Subcutaneous abdominal adipose tissue (tissue), 5 donors: ENCODE data around the gene LPP.

ENCODE experiments used
- H3K27ac ChIP-seq: one replicate; pipeline ENCODE4 v1.7.0; 2013; ENCODE audit warnings: low read depth, mild to moderate bottlenecking, inconsistent platforms, low read length, moderate library complexity
- H3K27me3 ChIP-seq, 5 donors: one replicate each; pipeline ENCODE4 v1.7.0; 2013; ENCODE audit warnings: low read length in 5 of 5, inconsistent platforms in 1 of 5; ENCODE audit not compliant: control insufficient read depth in 5 of 5, insufficient read depth in 4 of 5
- H3K36me3 ChIP-seq, 5 donors: one replicate each; pipeline ENCODE4 v1.7.0; 2013; ENCODE audit warnings: low read length in 5 of 5; ENCODE audit not compliant: control insufficient read depth in 5 of 5, insufficient read depth in 5 of 5
- H3K4me1 ChIP-seq, 5 donors: one replicate each; pipeline ENCODE4 v1.7.0; 2013; ENCODE audit warnings: low read length in 5 of 5, mild to moderate bottlenecking in 3 of 5, moderate library complexity in 1 of 5; ENCODE audit not compliant: control insufficient read depth in 5 of 5, insufficient read depth in 5 of 5
- H3K4me3 ChIP-seq, 5 donors: one replicate each; pipeline ENCODE4 v1.7.0; 2013; ENCODE audit warnings: low read length in 5 of 5, low read depth in 1 of 5
- H3K9ac ChIP-seq, 5 donors: one replicate each; pipeline ENCODE4 v1.7.0; 2013; ENCODE audit warnings: low read length in 5 of 5, mild to moderate bottlenecking in 4 of 5, moderate library complexity in 3 of 5
- H3K9me3 ChIP-seq, 5 donors: one replicate each; pipeline ENCODE4 v1.7.0; 2013; ENCODE audit warnings: low read length in 5 of 5; ENCODE audit not compliant: control insufficient read depth in 5 of 5
- donor health status: healthy.
- donor health status: healthy.
- donor health status: healthy.
- donor health status: healthy.
- donor health status: healthy.

The LPP gene

DNA sequence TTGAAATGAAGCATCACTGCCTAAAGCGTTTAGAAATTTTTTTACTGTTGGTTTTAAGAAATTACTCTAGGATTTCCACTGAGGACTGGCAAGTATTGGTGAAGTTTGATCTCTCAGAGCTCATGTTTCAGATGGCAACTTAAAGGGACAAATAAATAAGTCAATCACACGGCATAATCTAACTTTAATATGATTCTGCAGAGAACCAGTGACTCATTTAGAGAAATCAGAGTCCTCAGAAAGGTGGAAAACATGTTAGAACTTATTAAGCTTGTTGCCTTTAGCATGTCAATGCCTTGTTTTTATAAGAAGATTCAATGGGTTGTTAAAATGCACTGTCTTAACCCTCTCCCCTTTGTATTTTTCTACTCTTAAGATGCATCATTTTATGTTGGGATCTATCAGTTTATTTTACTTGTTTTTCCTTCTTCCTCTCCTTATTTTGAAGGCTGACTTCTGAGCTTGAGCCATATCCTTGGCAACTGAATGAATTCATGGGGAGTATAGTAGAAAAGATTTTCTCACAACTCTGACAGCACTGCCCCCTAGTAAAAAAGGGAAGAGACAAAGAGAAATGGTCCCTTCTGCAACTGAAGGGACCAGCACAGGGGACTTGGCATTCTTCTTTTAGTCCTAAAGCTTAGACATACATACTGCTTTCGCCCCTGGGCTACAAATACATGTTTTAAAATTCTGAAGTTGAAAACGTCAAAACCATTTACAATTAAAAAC, 431.2 kb downstream of the LPP start:
- Histone ChIP-seq H3K4me1 (peaks cover 0 to 24% (median 19%) of the 10 kb centered on the region in 5 donors), H3K27ac (no peak overlapping the region), H3K9me3 (no peaks in the 10 kb centered on the region), H3K36me3 (no peaks in the 10 kb centered on the region), H3K9ac (peak overlapping the region in 1 of 5 donors; percentile 35), H3K27me3 (no peaks in the 10 kb centered on the region), H3K4me3 (no peak overlapping the region)

DNA sequence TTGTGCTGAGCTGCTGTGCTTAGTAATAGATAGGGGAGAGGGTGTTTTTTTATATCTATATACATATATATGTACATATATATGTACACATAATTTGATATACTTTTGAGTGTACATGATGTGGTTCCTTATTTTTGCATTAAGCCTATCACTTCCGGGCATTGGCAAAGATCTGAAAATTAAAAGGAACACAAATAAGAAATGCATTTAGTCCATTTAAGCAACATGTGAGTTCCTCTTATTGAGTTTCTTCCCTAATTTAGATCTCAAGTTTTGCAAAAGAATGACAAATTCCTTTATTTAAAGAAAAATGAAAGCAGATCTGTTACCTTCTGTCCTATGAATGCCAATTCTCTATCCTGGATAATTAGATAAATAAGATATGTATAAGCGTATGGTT, 435.1 kb downstream of the LPP start:
- Histone ChIP-seq H3K4me3 (no peak overlapping the region), H3K27ac (no peak overlapping the region)

DNA sequence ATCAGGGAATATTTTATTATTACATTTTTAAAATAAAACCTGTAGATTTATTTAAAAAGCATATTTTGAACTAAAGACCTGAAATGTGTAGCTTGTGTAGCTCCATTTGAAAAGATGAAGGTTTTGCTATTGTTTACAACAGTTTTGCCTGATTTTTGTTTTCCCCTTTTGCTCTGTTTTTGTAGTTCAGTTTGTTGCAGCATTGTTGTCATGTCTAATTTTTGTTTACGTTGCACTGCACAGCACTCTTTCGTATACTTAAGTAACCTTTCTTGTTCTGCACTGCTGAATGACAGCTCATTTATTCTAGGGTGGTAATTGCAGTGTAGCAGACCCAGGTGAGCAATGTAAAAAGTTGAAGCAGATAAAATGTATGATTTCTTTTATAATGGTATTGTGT, 435.8 kb downstream of the LPP start:
- no peaks in the 10 kb centered on the region for H3K27me3 ChIP-seq
- peaks cover 0 to 18% (median 14%) of the 10 kb centered on the region in 5 donors for H3K4me1 ChIP-seq
- H3K9ac ChIP-seq: no peak overlapping the region
- no peak overlapping the region for H3K27ac ChIP-seq
- H3K9me3 ChIP-seq: no peaks in the 10 kb centered on the region
- H3K4me3 ChIP-seq: no peak overlapping the region
- H3K36me3 ChIP-seq: no peaks in the 10 kb centered on the region

More for the DNA sequence above, 435.1 kb downstream of the LPP start:
- Histone ChIP-seq H3K9ac (no peak overlapping the region), H3K27me3 (no peaks in the 10 kb centered on the region), H3K9me3 (no peaks in the 10 kb centered on the region), H3K4me1 (peaks cover 0 to 22% (median 14%) of the 10 kb centered on the region in 5 donors), H3K36me3 (no peaks in the 10 kb centered on the region)

DNA sequence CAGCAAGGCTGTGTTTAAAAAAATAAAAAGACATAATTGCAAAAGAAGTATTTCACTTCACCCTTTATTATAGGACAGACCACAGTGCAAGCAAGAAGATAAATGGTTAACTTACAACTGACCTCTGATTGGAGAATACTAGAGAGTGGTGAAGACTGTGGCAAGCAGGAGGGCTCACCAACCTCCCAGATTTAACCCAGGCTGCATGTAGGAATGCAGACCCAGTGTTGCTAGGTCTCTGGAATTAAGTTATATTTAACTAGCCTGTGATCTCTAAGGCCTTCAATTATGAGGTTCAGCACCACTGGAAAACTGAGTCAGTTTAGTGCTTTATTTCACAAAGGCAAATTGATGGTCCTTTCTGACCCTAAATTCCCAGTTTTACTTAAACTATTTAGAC, 436.6 kb downstream of the LPP start:
- Histone ChIP-seq H3K36me3 (no peaks in the 10 kb centered on the region), H3K9me3 (no peaks in the 10 kb centered on the region), H3K27me3 (no peaks in the 10 kb centered on the region), H3K27ac (no peak overlapping the region), H3K4me1 (peaks cover 0 to 13% (median 9%) of the 10 kb centered on the region in 5 donors), H3K4me3 (no peak overlapping the region), H3K9ac (no peak overlapping the region)

DNA sequence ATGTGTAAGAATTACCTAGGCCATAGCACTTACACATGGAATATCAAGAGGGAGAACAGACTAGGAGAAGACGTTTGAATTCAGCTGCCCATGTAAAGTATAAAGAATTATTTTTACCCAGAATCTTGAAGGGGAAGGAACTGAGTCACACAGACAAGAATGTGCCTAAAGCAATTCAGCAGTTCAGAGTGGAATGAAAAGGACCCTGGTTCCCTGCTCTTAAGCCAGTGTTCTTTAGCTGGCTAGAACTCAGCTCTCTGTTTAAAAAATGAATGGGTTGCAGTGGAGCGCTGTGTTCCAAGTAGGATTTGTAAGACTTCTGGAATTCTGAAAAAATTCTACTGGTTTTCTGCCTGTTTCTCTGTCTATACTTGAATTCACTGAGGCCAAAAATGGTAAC, 440.2 kb downstream of the LPP start:
- Histone ChIP-seq H3K4me1 (peaks cover 0 to 12% (median 9%) of the 10 kb centered on the region in 5 donors), H3K36me3 (no peaks in the 10 kb centered on the region), H3K9me3 (no peaks in the 10 kb centered on the region), H3K9ac (no peak overlapping the region), H3K27ac (peak overlapping the region; percentile 4), H3K4me3 (no peak overlapping the region), H3K27me3 (no peaks in the 10 kb centered on the region)

DNA sequence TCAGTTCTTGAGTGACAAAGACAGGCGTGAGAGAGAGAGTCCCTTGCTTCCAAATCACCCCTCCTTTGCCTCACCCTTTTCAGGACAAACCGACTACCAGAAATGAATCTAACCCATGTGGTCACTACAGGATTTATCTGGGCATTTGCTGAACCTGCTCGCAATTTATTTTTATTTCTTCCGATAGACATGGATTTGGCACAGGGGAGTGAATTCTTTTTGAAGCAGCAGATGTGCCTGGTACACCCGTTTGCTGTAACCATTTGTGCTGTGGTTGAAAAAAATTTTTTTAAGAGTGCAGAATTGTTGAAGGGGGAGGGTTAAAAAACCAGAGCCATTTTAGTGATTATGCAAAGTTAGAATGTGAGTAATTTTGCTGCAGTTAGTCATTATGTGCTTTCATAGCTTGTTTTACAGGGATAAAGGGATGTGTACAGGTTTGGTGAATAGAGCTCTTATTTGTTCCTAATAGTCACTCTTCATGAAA, 442.0 kb downstream of the LPP start:
- H3K4me1 ChIP-seq: peaks cover 0 to 9% (median 9%) of the 10 kb centered on the region in 5 donors
- H3K36me3 ChIP-seq: no peaks in the 10 kb centered on the region
- H3K9me3 ChIP-seq: no peaks in the 10 kb centered on the region
- no peak overlapping the region for H3K27ac ChIP-seq
- no peaks in the 10 kb centered on the region for H3K27me3 ChIP-seq
- no peak overlapping the region for H3K4me3 ChIP-seq
- H3K9ac ChIP-seq: no peak overlapping the region

DNA sequence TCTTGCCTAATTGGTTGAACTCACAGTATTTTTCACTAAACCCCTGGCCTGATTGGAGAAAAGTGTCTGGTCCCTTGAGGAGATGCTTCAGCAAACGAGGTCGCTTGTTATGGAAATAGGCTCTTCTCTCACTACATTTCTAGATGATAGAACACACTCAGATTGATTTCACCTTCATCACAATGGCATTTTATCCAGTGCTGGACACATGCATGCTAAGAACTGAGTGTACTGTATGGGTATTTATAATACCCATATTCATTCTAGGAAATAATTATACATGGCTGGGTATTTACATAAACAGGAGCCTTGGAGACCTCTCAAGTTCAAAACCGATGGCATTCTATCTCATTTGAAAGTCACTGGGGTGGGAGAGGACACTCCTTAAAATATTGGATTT, 444.9 kb downstream of the LPP start:
- peaks cover 0 to 6% (median 6%) of the 10 kb centered on the region in 5 donors for H3K4me1 ChIP-seq
- H3K27ac ChIP-seq: no peak overlapping the region
- H3K9ac ChIP-seq: no peak overlapping the region
- H3K27me3 ChIP-seq: no peaks in the 10 kb centered on the region
- no peaks in the 10 kb centered on the region for H3K36me3 ChIP-seq
- H3K9me3 ChIP-seq: no peaks in the 10 kb centered on the region
- no peak overlapping the region for H3K4me3 ChIP-seq

DNA sequence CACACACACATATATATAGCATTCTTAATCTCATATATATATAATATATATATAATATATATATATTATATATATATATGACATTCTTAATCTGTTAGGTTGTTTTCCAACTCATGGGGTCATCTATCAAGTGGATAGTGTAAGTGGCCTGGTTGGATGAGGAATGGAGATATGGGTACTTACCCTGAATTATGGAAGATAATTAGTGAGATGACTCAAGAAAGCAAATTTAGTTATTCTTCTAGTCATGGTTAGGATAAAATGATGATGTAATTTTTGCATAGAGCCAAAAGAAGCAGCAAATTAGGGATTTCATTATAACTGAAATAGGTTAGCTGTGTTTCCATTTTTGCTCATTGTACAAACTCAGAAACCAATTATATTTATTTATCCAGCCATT, 448.2 kb downstream of the LPP start:
- peaks cover 0 to 4% (median 2%) of the 10 kb centered on the region in 5 donors for H3K4me1 ChIP-seq
- H3K27ac ChIP-seq: no peak overlapping the region
- H3K4me3 ChIP-seq: no peak overlapping the region
- H3K36me3 ChIP-seq: no peaks in the 10 kb centered on the region
- no peaks in the 10 kb centered on the region for H3K27me3 ChIP-seq
- H3K9ac ChIP-seq: no peak overlapping the region
- H3K9me3 ChIP-seq: no peaks in the 10 kb centered on the region

DNA sequence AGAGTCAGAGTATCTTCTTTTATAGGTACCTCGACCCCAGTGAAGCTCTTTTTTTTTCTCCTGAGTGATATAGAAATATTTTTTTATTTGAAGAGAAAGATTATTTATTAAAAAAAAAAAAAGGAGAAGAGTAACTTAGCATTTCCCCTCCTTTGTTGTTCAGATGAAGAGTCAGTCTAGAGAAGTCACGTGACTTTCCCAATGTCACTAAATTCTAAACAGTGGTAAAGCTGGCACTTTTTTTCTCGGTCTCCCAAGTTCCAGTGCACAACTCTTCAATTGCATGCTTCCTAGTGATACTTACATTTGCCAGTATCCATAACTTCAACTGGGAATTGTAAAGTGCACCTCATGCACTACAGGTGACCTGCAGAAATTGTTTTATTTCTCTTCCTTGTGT, 448.7 kb downstream of the LPP start:
- Histone ChIP-seq H3K27ac (no peak overlapping the region), H3K27me3 (no peaks in the 10 kb centered on the region), H3K9me3 (no peaks in the 10 kb centered on the region), H3K4me1 (peaks cover 0 to 4% (median 2%) of the 10 kb centered on the region in 5 donors), H3K9ac (no peak overlapping the region), H3K4me3 (no peak overlapping the region), H3K36me3 (no peaks in the 10 kb centered on the region)

DNA sequence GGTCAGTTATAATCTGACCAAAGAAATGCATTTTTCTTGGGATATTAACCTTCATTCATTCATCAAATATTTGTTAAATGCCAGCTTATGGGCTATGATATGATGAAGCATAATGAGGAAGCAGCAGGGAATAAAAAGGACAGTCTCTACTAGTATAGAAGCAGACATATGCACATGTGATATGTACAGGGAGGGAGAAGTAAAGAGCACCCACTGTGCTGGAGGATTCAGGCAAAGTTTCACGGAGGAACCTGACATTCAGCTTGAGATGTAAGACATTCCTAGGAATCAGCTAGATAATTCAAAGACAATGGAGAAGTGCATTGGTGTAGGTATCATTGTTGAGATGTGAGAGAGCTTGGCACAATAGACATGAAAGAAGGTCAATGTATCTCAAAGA, 450.7 kb downstream of the LPP start:
- Histone ChIP-seq H3K4me1 (peaks cover 0 to 4% (median 2%) of the 10 kb centered on the region in 5 donors), H3K9ac (no peak overlapping the region), H3K9me3 (peaks cover 0 to 3% (median 0%) of the 10 kb centered on the region in 5 donors), H3K27me3 (no peaks in the 10 kb centered on the region), H3K36me3 (peaks cover 0 to 7% (median 6%) of the 10 kb centered on the region in 5 donors), H3K4me3 (no peak overlapping the region), H3K27ac (no peak overlapping the region)
